Activated gamma-delta T cell treated with anti-CD3 and anti-CD28 coated beads, Interleukin-2, amount 50 U/mL, for 16 hours (primary cell): Measurements from ENCODE around the gene ZBTB20.
"Not testable (repeated sequence)": the region's sequence is repeated elsewhere in the genome, so short reads cannot be mapped to it uniquely, and the experiment has no call there.

Source experiments
- DNase-seq: peaks from one replicate; pipeline ENCODE4 v3.0.0-alpha.2; 2020; ENCODE audit warnings: low read depth

ZBTB20 gene

DNA sequence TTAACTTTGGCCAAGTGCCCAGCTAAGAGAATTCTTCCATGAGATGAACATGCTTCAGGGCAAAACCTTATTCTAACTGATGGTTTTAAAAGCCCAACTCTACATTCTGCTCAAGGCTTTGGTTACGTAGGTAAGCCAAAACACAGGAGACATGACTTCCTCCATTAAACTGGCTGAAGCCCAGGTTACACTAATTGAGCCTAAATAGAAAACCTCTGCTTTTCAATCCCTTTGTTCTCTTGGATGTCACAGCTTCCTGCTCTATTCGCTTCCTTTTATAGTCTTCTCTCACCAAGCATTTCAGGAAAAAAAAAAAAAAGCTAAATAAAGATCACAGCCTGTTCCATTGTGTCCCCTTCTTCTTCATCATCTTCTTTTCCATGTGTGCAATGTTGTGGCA is 432.9 kb downstream of the ZBTB20 start:
- DNase-seq = no peak

DNA sequence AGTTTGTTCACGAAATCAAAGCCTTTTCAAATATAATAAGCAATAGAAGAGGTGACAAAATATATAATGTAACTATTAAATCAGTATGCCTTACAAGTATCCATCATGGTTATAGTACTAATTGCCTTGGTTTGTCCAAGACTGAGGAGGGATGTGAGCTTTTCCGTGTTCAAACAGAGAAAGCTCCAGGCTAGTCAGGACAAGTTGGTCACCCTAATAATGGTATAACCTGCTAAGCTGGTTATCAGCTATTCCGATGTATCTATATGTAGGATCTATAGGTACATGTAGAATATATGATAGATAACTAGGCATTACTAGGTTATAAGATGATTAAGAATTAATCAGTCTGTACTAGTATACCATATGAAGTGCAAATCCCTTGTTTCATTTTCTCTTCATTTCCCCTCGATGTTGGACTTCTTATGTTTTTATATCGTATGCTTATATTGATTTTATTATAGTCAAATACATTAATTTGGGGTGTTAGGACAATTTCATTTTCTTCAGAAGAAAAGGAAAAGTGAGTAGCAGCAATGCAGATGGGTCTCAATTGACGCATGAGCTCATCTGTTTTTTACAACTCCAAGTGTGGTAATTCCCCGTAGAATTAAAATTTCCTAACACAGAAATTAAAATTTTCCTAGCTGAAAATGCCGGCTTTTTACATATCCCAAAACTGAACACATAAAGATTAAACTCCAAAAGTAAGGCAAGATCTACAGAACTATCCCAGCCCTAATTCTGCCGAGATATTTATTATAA is 434.2 kb downstream of the ZBTB20 start:
- DNase-seq = no peak

DNA sequence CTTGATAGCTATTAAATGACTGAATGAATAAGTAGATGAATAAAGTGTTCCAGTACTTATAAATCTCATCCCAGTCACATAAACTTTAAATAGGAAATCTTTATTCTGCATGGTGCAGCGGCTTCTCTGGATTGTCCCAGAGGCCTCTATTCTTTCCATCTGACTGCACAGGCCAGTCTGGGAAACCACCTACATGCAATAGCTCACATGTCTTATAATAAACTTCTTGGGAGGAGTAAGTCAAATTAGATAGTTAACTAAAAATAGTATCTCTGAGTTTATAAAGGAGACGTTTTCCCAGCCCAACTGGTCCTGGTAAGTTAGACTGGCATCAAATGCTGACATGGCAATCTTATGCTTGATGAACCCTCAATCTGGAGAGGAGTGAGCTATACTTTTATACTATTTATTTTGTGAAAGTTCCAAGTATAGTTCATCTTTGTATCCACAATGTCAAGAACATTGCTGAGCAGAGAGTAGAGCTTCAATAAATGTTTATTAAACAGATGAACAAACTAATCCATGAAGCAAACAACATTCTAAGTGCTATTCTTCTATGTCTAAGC is 435.7 kb downstream of the ZBTB20 start:
- no peak for DNase-seq

DNA sequence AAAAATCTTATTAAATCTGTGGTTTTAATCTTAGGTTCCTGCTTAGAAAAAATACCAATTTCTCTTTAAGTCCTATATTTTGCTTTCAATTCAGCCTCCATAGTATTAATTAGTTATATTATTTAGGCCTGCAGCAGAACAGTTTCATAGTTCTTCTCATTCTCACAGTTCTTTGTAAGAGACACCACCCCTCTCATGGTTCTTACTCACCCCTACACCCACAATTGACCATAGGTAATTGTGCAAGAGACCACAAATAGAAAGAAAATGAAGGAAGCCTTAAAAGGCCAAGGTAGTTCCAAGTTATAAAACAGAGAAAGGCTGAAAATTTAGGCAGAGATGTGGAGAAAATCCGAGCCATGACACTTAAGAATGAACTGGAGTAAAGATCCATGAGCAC is 438.0 kb downstream of the ZBTB20 start:
- DNase-seq = no peak

DNA sequence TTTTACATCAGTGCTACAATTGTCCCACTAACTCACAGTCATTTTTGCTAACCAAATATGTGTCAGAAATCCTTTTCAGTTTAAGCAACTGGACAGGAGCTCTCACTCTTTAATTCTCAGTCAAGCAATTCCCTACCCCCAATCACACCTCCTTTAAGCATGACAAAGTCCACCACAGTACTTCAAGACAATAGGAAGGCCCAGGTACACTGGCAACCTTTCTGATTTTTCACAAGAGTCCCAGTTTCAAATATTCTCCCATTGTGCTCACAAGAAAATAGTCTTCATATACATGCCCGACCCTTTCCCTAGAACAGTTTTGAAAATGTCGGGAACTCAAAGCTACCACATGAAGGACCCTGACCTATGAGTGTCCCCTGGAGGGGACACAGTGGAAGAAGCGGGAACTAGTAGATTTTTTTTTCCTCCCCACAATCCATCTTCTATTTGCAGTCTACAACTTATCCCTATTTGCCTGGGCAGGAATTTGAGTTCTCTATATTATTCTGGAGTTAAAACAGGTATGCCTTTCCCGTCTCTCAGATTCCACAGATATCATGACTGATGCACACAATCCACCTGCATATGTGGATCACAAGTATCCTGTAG is 439.7 kb downstream of the ZBTB20 start:
- DNase-seq = no peak

DNA sequence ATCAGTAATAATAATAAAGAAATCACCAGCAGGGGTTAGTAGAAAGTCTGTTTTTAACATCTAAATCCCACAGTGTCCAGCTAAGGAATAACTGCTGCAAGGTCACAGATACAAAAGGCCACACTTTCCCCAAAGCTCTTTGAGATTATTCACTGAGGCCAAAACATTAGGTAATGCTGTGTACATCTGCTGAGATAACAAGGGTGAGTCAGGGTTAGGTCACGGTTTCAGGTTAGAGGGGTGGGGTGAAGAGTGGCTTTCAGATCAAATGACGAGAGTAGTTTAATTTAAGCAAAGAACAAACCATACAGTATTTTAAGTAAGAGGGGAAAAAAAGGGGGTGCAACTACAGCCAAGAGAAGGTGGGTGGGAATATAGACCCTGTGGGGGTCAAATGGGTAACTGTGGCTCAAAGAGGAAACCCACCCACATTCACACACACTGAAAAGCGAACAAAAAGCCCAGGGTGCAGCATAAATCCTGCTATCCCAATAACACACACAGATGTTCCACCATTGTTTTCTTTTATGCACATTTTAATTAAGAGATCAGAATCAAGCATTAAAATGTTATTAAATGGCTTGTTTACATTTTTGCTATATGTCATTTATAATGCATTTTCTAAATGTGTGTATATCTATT is 440.4 kb downstream of the ZBTB20 start:
- DNase-seq = no peak

DNA sequence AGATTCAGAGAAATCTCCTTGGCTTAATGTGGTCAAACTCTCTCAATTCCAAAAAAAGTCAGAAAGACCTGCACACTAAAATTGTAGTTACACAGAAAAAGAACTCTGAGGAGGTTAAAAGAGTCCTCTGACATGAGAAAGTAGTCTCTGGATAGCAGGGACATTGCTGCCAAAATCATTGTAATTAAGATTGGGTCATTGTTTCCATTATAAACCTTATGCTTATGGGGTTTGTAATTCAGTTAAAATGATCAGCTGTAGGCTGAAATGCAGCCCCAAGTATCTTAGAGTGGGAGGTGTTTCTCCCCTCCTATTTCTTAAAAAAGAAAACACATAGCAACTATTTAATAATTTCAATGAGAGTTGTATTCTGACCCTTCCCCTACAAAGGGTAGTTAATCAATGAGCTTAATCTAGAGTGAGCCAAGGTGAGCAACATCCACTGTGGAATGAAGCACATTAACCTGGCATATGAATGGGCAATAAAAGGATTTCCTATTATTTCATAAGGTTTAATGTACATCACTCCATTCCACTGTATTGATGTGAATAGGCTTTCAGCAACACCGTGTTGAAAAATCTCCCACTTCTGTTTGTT is 446.4 kb downstream of the ZBTB20 start:
- no peak for DNase-seq

DNA sequence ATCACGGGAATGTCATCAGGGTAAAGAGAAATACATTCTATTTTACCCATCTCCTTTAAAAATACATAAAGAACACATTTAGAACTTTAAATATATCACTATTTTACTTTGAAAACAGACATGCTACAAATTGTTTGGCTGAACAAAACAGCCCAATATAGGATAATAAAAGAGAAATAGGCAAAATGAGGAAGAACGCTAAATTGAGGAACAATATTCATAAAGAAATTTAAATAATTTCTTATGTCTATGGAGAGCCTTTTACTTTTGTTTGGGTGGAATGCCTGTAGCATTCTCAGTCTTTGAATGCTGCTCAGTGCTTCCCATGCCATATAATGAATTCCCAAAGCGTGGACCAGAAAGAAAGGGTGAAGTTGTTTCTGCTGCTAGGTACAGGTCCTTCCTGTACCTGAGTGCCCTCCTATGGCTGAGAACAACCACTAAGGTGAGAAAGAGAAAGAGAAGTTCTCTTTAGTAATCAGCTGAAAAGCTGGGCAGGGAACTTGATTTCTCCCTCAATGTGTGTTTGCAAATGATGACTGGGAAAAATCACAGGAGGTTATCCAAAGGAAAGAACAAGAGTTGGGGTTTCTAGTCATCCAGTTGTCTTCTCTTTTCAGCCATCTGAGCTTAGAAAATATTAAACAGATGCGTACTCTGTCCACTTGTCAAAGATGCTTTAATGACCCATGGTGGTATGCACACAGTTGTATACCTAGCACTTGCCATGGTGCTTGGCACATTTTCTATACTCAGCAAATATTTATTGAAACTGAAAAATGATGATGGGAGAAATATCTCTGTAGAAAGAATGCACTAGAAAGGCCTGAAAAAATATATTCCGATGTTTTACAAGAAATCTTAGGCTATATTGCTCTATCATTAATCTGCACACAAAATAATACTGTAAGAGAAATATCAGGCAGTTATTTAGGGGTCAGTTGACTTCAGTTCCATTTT is 448.7 kb downstream of the ZBTB20 start:
- DNase-seq = no peak

DNA sequence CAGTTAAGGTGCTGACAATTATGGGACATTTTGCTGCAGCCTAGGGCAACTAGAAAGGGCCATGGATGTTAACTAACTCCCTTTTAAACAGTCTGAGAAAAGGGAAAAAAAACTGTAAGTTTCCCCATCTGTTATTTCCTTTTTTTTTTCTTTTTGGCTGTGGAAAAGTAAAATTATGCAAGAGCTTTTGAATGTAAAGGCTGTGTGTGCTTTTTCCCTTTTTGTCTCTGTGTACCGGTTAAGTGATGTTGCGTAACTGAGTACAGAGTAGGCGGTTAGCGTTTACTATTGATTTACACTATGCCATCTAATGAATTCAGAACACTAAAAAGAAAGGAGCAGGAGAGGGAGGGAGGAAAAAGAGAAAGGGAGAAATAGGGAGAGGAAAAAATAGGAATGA is 449.7 kb downstream of the ZBTB20 start:
- no peak for DNase-seq

DNA sequence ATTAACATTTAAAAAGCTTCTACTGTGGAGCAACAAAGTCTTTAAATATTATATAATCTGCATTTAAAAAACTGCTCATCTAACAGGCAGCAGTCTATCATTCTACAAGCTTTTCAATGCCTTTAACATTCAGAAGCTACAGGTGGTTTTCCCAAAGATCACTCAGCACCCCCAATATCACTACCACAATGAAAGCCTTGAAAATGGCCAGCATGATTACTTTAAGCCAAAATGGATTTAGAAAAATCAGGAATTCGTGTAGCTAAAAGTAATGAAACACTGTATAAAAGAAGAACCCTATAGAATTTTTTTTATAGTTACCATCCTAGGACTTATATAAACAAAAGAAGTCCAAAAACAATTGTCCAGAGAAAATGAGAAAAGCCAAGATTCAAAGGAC is 452.8 kb downstream of the ZBTB20 start:
- no peak for DNase-seq

DNA sequence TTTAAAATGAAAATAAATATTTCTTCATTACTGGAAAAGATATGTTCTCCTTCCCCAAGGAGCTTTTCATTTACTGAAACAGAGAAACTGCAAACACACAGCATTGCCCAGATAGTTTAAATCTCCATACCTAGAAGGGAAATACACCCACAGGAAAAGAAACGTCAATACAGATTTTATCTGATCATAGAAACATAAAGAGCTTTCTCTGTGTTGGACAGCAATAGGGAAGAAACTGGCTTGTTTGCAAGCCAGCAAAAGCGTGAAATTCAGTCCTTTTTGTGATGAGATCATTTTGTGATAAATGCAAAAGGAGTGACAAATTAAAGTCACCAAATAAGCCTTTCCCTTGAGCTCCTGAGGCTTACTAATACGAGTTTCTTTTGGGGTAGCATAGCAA is 455.2 kb downstream of the ZBTB20 start:
- no peak for DNase-seq

DNA sequence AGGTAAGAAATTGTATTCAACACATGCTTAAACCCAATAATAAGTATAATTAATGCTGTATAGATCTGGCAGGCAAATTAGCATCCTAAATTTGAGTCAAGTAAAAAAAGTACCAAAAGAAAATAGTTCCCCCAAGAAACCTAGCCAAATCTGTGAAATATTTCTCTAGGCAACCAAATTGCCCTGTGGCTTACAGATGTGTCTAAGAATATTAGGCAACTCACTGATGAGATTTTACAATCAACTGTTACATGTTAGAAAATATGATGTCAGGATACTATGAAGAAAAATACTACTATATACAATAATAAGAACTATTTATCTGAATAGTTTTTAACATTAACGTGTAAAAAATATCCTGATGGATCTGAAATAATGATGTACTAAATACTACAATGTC is 456.2 kb downstream of the ZBTB20 start:
- no peak for DNase-seq

DNA sequence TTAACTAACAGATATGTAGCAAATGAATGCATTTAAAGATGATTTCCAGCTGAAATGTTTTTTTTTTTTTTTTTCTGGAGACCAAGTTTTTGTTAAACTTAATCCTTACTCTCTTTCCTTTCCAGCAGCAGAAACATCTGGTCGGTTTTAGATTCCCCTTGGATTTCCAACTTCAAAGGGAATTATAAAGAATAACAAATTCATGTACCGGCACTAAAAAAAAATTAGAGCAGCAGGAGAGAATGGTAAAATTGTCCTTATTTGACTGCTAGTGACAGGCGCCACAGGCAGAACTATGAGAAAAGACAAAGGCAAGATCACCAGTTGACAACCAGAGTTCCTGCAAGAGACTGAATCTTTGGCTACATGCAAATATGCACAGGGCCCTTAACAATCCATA is 459.9 kb downstream of the ZBTB20 start:
- DNase-seq = no peak

DNA sequence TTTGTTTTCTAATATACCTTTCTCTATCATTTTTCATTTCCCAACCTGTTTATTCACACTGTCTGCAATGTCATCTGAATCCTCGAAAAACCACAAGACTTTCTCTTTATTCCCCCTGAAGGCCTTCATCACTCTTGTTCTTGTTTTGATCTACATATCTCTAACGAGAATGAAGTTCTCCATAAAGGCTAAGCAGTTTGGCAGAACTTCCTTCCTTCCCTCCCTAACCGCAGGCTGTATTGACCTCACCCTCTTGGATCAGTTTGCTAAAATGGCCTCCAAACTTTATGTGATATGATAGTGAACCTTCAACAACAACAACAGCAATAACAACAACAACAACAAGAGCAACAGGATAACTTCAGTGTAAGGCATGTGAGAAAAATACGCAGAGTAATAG is 460.5 kb downstream of the ZBTB20 start:
- no peak for DNase-seq

DNA sequence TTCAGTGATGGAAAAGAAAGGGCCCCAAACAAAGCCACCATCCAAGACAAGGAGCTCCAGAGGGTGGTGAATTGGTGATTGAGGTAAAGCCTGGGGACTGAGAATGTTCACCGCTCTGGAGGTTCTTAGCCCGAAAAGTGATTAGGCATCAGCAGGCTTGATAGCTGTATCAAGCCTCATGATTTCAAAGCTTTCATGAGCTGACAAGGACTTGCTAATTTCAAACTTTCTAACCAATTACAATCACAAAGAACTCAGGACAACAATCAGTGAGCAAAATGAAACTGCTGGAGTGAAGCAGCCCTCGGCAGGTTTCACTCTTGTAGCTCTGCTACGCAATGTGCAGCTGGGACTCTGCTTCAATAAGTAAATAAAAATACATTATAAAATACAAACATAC is 461.9 kb downstream of the ZBTB20 start:
- DNase-seq = no peak

DNA sequence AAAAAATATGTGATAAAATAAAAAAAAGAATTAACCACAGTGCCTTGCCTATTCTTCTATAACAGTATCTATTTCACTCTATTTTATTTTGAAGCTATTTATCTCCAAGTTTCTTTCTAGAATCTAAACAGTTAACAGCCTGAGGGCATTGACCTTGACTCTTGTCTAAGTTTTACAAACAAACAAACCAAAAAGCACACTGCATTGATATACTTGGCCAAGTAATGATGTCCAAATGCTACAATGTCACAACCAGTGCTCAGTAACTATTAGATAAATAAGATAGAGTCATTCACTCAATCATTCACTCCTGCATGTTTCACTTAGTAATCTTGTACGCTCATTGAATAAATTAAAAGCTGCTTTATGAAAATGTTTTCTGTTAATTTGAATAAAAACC is 466.8 kb downstream of the ZBTB20 start:
- DNase-seq = no peak

DNA sequence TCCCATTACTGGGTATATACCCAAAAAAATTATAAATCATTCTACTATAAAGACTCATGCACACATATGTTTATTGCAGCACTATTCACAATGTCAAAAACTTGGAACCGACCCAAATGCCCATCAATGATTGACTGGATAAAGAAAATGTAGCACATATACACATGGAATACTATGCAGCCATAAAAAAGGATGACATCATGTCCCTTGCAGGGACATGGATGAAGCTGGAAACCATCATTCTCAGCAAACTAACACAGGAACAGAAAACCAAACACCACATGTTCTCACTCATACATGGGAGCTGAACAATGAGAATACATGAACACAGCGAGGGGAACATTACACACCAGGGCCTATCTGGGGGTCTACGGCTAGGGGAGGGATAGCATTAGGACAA is 467.3 kb downstream of the ZBTB20 start:
- DNase-seq = not testable (repeated sequence)

DNA sequence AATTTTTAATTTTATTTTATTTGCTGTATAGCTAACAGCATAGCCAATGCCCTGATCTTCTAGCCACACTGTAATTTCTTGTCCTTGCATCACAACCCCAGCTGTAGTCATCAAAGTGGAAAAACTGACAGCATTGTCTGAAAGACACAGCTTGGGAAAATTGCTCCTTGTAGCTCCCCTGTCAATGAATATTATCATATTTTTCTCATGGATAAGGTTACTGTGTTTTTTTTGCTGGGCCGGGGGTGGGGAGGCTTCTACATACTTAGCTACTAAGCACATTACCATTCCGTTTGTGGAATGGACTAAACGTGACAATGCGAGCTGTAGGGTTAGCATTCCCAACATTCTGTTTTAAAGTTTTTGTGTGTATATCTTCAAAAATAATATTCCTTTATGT is 472.0 kb downstream of the ZBTB20 start:
- DNase-seq = no peak

DNA sequence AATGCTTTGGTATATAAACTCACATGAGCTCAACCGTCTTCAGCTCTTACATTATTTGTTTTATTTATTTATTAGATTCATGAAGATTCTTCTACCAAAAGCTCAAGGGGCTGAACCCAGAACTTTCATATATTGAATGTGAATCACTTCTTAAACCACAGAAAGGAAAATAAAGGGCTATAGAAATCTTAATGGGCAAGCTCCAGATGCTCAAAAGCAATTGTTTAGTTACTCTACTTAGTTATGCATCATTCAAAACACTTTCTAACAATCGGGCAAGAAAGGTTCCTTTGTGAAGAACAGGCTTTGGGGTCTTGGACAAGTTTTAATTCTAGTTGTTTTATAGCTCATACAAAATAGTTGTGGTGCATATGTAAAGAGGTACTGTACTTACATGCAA is 473.1 kb downstream of the ZBTB20 start:
- no peak for DNase-seq

DNA sequence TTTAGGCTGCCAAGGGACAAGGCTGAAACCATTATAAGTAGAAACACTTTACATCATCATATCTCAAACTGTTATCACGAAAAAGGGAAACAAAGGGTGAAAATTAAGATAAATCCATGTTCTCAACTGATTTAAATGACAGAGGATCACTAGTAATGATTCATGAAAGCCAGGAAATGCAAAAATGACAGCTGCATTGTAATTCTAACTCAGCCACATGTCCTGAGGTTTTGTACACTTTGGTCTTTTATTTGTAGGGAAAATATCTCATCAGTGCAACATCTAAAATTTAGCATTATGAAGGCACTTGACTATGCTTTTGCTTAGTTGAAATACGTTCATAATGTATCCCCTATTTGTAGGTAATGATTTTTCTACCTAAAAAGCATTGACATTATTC is 473.6 kb downstream of the ZBTB20 start:
- DNase-seq = no peak

DNA sequence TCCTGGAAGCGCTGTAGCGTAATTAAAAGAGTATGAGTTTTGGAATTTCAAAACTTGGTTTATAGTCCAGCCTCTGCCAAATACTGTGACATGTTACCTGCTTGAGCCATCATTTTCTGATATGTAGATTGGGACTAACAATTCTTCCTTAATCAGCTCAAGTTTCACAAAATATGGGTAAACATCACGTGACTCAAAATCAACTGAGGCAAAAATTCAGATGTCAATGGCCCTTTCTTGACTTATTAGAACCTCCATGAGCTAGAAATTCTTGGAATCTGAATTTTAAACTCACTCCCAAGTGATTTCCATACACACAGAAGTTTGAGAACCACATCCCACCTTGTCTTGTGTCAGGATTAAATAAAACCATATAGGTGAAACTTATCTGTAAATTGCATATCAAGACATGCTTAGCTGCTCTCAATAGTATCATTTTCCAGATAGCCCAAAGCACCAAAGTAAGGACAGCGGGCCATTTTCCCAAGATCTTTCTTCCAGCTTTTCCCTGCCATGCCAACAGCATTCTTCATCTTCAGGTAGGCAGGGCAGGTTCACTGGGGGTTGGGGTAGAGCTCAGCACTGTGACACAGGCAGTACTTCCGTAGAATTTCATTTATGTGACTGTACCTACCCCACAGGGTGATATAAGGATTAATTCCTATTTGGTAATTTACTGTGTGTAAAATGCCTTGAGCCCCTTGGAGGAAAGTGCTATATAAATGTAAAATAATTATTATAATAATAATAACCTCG is 474.2 kb downstream of the ZBTB20 start:
- DNase-seq = no peak
